OCI-LY3 (cell line): ENCODE data around the gene DOP1B.

Experiments
- H2AFZ ChIP-seq: fragments of 200-600, 300-600 bp; shearing (Covaris generic); 2 replicates; pipeline ENCODE4 v1.6.0; 2014; ENCODE audit warnings: antibody characterized with exemption, low read depth, low read length
- H3K27ac ChIP-seq: fragments of 200-600, 300-600 bp; sonication (generic); 2 replicates; pipeline ENCODE4 v1.5.1; 2014; ENCODE audit warnings: mild to moderate bottlenecking, low read length, moderate library complexity, mixed read lengths
- H3K27me3 ChIP-seq: fragments of 200-600, 300-600 bp; sonication (generic); 2 replicates; pipeline ENCODE4 v1.6.1; 2014; ENCODE audit warnings: low read depth, low read length, mixed read lengths
- H3K36me3 ChIP-seq: fragments of 200-600, 300-600 bp; sonication (generic); replicated peaks from 2 replicates; pipeline ENCODE3; 2014; ENCODE audit warnings: low read depth, low read length, mixed read lengths
- H3K4me1 ChIP-seq: fragments of 300-600, 200-600 bp; sonication (generic); 2 replicates; pipeline ENCODE4 v1.6.1; 2014; ENCODE audit warnings: low read length, mixed read lengths
- H3K4me2 ChIP-seq: fragments of 200-600, 300-600 bp; sonication (generic); 2 replicates; pipeline ENCODE4 v1.6.1; 2014; ENCODE audit warnings: low read length, mixed read lengths
- H3K4me3 ChIP-seq: fragments of 300-600, 200-600 bp; sonication (generic); 2 replicates; pipeline ENCODE4 v1.5.1; 2014; ENCODE audit warnings: antibody characterized with exemption, mild to moderate bottlenecking, low read length, moderate library complexity
- H3K79me2 ChIP-seq: fragments of 300-600, 200-600 bp; shearing (Covaris generic); 2 replicates; pipeline ENCODE4 v1.6.1; 2014; ENCODE audit warnings: mild to moderate bottlenecking, low read length, mixed read lengths
- H3K9ac ChIP-seq: fragments of 300-600, 200-600 bp; shearing (Covaris generic); 2 replicates; pipeline ENCODE4 v1.6.0; 2014; ENCODE audit warnings: mild to moderate bottlenecking, low read length, moderate library complexity
- H3K9me3 ChIP-seq: fragments of 200-600, 300-600 bp; shearing (Covaris generic); 2 replicates; pipeline ENCODE4 v1.6.1; 2014; ENCODE audit warnings: low read length, mixed read lengths; ENCODE audit not compliant: insufficient read depth
- H4K20me1 ChIP-seq: fragments of 200-600, 300-600 bp; sonication (generic); 2 replicates; pipeline ENCODE4 v1.6.1; 2016; ENCODE audit warnings: low read length, mixed read lengths; ENCODE audit not compliant: insufficient read depth
- CTCF ChIP-seq: fragments of 200-600, 300-600 bp; sonication (generic); IDR thresholded peaks from 2 replicates; pipeline ENCODE4 v1.5.1; 2014; ENCODE audit warnings: antibody characterized with exemption, low read length, low read depth
- EZH2phosphoT487 ChIP-seq: fragments of 200-600 bp; shearing (Covaris generic); IDR thresholded peaks from 2 replicates; pipeline ENCODE4 v1.6.1; 2018; ENCODE audit warnings: antibody characterized with exemption, mixed run types, low read depth

DOP1B gene

DNA sequence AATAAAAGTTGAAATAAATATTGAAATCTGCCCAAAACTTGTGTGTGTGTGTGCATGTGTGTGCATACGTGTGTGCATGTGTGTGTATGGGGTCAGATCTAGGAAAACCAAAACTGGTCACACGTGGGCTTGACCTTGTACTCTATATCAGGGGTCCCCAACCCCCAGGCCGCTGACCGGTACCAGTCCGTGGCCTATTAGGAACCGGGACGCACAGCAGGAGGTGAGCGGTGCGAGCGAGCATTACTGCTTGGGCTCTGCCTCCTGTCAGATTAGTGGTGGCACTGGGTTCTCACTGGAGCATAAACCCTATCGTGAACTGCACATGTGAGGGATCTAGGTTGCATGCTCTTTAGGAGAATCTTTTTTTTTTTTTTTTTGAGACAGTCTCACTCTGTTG, 8.7 kb downstream of the DOP1B start:
- Histone ChIP-seq H3K4me2 (no peak overlapping the region), H3K9ac (no peak overlapping the region), H2AFZ (no peak overlapping the region), H3K36me3 (no peaks in the 10 kb centered on the region), H3K79me2 (no peaks in the 10 kb centered on the region), H4K20me1 (no peaks in the 10 kb centered on the region), H3K4me3 (no peak overlapping the region), H3K4me1 (no peaks in the 10 kb centered on the region), H3K27ac (no peak overlapping the region), H3K9me3 (no peaks in the 10 kb centered on the region), H3K27me3 (no peaks in the 10 kb centered on the region)
- no peak for TF ChIP-seq CTCF
- no peak for TF ChIP-seq EZH2phosphoT487

DNA sequence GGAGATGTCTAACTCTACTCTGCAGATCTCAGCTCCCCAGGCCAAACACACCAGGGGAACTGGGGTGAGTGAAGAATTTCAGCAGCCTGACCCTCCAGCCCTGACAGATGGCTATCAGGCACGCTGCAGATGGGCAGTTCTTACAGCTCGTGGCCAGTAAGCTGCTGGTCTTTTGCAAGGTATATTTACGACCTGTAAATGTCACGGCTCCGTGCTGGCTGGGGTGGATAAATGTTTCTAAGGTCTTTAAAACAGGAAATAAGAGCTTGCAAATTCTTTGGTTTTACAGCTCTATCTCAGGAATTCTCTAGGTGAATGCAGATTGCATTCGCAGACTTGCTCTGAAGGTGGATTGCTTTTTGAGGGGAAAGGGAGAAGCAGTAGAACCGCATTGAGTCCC, 10.1 kb downstream of the DOP1B start:
- Histone ChIP-seq H3K36me3 (no peaks in the 10 kb centered on the region), H3K4me1 (no peaks in the 10 kb centered on the region), H3K4me3 (no peak overlapping the region), H3K4me2 (no peak overlapping the region), H3K9ac (no peak overlapping the region), H3K79me2 (no peaks in the 10 kb centered on the region), H2AFZ (no peak overlapping the region), H4K20me1 (no peaks in the 10 kb centered on the region), H3K27ac (no peak overlapping the region), H3K27me3 (no peaks in the 10 kb centered on the region), H3K9me3 (no peaks in the 10 kb centered on the region)
- no peak for TF ChIP-seq CTCF
- TF ChIP-seq EZH2phosphoT487 = no peak

GRCh38 chr21:36167541-36167940, 10.9 kb downstream of the DOP1B start:
- no peak overlapping the region for H3K27ac ChIP-seq
- H3K9me3 ChIP-seq = no peaks in the 10 kb centered on the region
- no peak overlapping the region for H3K4me3 ChIP-seq
- H3K9ac ChIP-seq = no peak overlapping the region
- H2AFZ ChIP-seq = no peak overlapping the region
- no peaks in the 10 kb centered on the region for H3K36me3 ChIP-seq
- H3K4me2 ChIP-seq = no peak overlapping the region
- H3K27me3 ChIP-seq = no peaks in the 10 kb centered on the region
- TF ChIP-seq CTCF = no peak
- TF ChIP-seq EZH2phosphoT487 = no peak
- H4K20me1 ChIP-seq = no peaks in the 10 kb centered on the region
- no peaks in the 10 kb centered on the region for H3K79me2 ChIP-seq
- H3K4me1 ChIP-seq = no peaks in the 10 kb centered on the region

- Histone ChIP-seq H3K27me3 (no peaks in the 10 kb centered on the region), H4K20me1 (no peaks in the 10 kb centered on the region), H3K36me3 (no peaks in the 10 kb centered on the region), H3K9me3 (no peaks in the 10 kb centered on the region), H3K9ac (no peak overlapping the region), H3K4me3 (no peak overlapping the region), H3K4me1 (no peaks in the 10 kb centered on the region), H3K27ac (no peak overlapping the region), H2AFZ (no peak overlapping the region), H3K4me2 (no peak overlapping the region), H3K79me2 (no peaks in the 10 kb centered on the region)
- TF ChIP-seq EZH2phosphoT487 (no peak), CTCF (no peak)
Observed at GRCh38 chr21:36169470-36170128, 13.0 kb downstream of the DOP1B start.
